NB4 (cell line): Measurements from ENCODE around the gene RPRML.

ENCODE experiments used
- DNase-seq: peaks from one replicate; pipeline ENCODE4 v3.0.0; 2010; ENCODE audit warnings: low read depth
- H3K4me3 ChIP-seq: one replicate; pipeline ENCODE4 v1.5.1; 2011; ENCODE audit warnings: mild to moderate bottlenecking, low read depth, low read length, moderate library complexity
- MYC ChIP-seq: IDR thresholded peaks from 2 replicates; pipeline ENCODE4 v1.6.1; 2011; ENCODE audit warnings: low read depth, low read length
- POLR2A ChIP-seq: IDR thresholded peaks from 2 replicates; pipeline ENCODE4 v1.6.1; 2011; ENCODE audit warnings: mild to moderate bottlenecking; ENCODE audit not compliant: insufficient read length; ENCODE audit errors: extremely low read depth
- TF ChIP-seq, protein P1 (sequence below): IDR thresholded peaks from one replicate; pipeline ENCODE4 v1.5.1; 2012; ENCODE audit warnings: low read depth, low read length
- TF ChIP-seq, protein P2 (sequence below): IDR thresholded peaks from 2 replicates; pipeline ENCODE4 v1.6.1; 2011; ENCODE audit warnings: low read depth, low read length

Gene RPRML

DNA sequence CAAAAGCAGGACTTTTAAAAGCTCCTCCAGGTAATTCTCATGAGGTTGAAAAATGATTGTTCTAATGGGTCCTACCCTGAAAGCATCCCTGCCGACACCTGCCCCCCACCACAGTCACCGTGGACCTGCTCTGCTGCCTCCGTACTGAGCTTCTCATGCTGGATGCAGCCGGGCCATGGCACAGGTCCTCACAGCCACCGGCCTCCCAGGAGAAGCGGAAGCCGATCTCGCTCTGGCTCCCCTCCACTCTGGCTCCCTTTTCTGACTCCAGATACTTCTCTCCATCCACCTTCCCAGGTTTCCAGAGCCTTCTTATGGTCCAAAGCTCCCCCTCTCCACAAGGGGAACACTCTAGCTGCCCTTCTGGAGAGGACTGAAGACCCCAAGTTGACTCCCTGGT, 10.2 kb downstream of the RPRML start:
- TF ChIP-seq POLR2A, result no peak
- TF ChIP-seq, protein P1, sequence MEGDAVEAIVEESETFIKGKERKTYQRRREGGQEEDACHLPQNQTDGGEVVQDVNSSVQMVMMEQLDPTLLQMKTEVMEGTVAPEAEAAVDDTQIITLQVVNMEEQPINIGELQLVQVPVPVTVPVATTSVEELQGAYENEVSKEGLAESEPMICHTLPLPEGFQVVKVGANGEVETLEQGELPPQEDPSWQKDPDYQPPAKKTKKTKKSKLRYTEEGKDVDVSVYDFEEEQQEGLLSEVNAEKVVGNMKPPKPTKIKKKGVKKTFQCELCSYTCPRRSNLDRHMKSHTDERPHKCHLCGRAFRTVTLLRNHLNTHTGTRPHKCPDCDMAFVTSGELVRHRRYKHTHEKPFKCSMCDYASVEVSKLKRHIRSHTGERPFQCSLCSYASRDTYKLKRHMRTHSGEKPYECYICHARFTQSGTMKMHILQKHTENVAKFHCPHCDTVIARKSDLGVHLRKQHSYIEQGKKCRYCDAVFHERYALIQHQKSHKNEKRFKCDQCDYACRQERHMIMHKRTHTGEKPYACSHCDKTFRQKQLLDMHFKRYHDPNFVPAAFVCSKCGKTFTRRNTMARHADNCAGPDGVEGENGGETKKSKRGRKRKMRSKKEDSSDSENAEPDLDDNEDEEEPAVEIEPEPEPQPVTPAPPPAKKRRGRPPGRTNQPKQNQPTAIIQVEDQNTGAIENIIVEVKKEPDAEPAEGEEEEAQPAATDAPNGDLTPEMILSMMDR, result no peak
- no peak for TF ChIP-seq MYC
- TF ChIP-seq, protein P2, sequence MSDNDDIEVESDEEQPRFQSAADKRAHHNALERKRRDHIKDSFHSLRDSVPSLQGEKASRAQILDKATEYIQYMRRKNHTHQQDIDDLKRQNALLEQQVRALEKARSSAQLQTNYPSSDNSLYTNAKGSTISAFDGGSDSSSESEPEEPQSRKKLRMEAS, result no peak
- H3K4me3 ChIP-seq, result no peak overlapping the region
- DNase-seq, result no peak

DNA sequence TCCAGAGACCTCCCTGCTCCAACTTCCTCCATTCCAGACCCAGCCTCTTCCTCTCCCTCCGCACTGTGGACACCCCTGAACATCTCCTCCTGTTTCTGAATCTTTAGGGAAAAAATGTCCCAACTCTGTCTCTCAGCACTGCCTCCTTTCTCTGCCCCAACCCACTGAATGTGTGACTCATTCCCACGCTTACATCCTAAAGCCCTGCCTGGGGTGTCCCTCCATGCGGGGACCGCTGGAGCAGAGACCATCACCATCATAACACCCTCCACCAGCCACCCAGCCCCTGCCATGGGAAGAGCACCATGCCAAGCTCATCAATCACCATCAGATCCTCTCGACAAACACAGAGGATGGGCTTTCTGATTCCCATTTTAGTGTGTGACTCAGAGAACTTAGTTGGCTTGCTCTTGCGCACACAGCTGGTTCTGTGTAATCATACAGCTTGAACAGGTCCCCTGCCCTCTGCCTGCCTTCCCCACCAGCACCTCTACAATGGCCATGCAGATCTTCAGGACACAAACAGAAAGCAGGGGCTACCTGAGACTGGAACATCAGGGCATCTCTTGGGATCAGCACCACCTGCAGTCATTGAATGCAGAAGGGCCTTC, 10.7 kb downstream of the RPRML start:
- no peak overlapping the region for H3K4me3 ChIP-seq
- DNase-seq, result no peak
- TF ChIP-seq, protein P2, result no peak
- TF ChIP-seq MYC (no peak), POLR2A (no peak)
- TF ChIP-seq, protein P1, result no peak

DNA sequence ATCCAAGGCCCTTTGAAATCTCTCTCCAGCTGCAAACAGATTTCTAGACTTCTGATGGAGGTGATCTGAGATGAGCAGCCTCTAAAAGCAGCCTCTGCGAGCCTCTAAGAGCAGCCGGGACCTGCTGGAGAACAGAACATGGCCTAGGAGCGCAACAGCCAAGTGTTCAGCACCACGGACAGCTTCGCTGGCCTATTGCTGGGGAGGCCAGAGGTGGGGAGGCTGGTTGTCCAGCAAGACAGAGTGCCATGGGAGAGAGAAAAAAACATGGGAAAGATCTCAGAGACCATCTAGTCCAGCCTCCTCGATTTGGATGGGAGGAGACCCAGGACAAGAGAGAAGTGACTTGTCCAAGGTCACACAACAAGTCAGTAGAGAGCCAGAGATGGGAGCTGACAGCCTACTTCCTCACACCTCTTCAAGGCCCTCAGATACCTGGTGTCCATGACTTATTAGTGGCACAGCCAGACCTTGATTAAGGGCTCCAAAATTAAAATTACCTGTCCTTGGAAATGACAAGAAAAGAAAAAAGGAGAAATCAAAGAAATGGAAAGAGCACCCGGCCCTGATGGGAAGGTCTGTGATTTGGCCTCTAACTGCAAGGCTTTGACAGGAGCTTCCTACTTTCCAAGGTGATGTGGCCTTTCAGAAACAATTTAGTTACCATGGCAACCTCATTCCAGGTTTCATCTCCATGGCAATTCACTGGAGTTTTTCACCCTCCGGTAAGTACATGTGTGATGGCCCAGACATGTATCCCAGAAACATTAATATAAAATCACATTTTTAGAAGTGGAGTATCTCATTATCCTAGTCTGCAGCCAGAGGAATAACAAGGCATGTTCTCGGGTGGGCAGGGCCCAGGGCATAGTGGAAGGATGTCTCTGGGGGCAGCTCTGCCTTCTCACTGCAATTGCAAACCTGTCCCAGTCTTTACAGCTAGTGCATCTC, 14.5 kb downstream of the RPRML start:
- DNase-seq, result peak; percentile 47
- no peak for TF ChIP-seq MYC
- TF ChIP-seq POLR2A, result no peak
- TF ChIP-seq, protein P2, result no peak
- TF ChIP-seq, protein P1, result no peak
- no peak overlapping the region for H3K4me3 ChIP-seq

DNA sequence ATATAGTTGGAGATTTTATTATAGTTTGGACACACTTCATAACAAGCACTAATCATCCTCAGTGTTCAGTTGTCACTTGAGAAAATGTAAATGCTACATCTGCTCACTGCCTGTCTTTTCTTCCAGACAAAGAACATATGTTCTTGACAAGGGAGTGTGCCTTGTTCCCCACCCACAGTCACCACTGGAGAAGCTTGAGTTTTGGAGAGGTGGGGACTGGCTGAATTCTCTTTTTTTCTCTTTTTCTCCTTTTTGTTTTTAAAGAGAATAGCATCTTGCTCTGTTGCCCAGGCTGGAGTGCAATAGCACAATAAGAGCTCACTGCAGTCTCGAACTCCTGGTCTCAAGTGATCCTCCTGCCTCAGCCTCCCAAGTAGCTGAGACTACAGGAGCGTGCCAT, 15.5 kb downstream of the RPRML start:
- no peak overlapping the region for H3K4me3 ChIP-seq
- no peak for TF ChIP-seq MYC
- TF ChIP-seq, protein P1, result no peak
- TF ChIP-seq, protein P2, result no peak
- no peak for TF ChIP-seq POLR2A
- DNase-seq, result no peak

DNA sequence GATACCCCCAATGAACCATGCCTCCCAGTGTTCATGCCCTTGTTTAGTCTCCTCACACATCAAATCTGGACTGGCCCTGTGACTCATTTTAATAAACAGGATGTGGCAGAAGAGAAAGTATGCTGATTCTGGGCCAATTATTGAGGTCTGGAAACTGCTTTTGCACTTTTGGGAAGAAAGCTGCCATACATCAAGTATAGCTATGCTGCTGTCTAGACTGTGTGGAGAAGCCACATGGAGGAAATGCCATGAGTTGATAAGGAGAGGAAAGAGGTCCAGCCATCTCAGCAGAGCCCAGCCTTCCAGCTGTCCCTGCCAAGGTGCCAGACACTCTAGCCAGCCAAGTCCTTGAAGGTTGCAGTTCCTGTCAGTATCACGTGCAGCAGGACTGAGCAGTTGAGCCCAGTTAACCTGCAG, 16.7 kb downstream of the RPRML start:
- no peak for DNase-seq
- TF ChIP-seq, protein P2, result no peak
- TF ChIP-seq MYC, result no peak
- TF ChIP-seq, protein P1, result no peak
- no peak for TF ChIP-seq POLR2A
- no peak overlapping the region for H3K4me3 ChIP-seq
